GM19043 (cell line): Measurements from ENCODE around the gene SUZ12.
"Not testable (repeated sequence)": the region's sequence is repeated elsewhere in the genome, so short reads cannot be mapped to it uniquely, and the experiment has no call there.

ENCODE experiments used
- ATAC-seq: cut with Tn5 transposase; IDR thresholded peaks from one replicate; pipeline ENCODE4 v1.9.1; 2021; ENCODE audit warnings: low read depth; ENCODE audit not compliant: unreplicated experiment

The SUZ12 gene

DNA sequence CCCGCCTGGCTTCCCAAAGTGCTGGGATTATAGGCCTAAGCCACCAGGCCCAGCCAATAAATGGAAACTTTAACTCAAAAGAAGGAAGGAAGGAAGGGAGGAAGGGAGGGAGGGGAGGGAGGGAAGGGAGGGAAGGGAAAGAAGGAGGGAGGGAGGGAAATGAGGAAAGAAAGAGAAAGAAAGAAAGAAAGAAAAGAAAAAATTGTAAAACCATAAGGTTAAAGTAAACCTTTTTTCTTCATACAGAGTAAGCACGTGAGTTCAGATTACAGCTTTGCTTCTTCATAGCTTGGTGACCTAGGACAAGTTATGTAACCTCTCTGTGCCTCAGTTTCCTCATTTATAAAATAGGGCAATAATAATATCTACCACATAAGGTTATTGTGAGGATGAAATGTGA is 96.4 kb downstream of the SUZ12 start:
- ATAC-seq, result no peak

DNA sequence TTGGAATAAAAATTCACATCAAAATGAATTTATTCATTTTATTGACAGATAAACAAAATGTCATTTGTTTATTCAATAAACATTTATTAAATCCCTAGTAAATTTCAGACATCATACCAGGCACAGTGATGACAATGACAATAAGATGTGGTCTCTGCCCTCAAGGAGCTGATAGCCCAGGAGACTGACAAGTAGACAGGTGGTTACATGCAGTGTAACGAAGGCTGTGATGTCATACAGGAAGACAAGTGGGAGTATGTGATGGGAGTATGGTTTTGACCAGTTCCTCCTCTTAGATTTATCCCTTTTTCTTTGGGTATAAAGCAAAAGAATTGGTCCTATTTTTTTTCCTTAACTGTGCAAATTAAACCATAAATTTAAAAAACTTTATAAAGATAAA is 97.0 kb downstream of the SUZ12 start:
- ATAC-seq, result not testable (repeated sequence)

DNA sequence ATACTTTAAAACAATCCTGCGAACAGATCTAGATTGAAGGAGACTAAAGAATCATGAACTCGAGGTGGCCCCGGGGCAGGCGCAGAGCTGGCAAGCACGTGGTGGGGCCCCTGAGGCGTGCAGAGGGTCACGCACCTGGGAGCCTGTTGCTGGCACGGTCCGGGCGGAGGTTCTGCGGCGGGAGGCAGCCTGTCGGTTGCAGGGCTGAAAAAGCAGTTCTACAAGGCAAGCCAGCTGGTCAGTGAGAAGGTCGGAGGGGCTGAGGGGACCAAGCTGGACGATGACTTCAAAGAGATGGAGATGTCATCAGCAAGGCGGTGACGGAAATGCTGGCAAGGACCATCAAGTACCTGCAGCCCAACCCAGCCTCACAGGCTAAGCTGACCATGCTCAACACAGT is 103.4 kb downstream of the SUZ12 start:
- not testable (repeated sequence) for ATAC-seq

DNA sequence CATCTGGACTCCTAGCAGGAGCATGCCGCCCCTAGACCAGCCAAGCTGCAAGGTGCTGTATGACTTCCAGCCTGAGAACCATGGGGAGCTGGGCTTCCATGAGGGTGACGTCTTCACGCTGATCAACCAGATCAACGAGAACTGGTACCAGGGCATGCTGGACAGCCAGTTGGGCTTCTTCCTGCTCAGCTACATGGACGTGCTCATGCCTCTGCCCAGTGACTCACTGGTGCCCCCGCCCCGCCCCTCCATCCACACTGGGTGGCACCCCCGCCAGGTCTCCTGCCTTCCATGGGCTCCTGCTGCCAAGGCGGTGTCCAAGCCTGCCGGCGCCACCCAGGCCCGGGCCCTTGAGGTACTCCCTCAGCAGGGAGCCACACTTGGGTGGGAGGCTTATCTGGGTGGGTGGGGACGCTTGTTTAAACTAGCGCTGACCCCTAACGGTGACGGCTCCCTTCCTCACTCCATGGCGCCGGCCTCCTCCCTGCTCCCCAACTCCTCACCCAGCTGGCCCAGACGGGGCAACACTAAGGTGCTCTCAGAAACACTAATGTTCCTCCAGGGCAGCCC is 104.6 kb downstream of the SUZ12 start:
- ATAC-seq, result not testable (repeated sequence)

- not testable (repeated sequence) for ATAC-seq
These were observed 105.5 kb downstream of the SUZ12 start for GRCh38 chr17:32042266-32042665.

DNA sequence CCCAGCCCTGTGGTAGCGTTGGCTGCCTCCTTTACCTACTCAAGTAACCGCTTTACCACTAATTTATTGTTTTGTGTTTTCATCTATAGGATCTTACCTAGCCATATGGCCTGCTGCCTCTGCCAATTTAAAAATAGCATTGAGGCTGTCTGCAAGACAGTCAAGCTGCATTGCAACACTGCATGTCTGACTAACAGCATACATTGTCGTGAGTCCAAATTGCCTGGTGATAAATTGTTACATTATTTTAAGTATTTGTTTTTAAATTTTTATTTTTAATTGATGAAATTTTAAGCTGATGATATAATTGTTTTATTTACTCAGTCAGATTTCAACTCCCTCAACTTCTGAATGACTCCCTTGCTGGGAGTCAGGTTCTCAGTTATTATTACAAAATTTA is 108.8 kb downstream of the SUZ12 start:
- ATAC-seq, result not testable (repeated sequence)

DNA sequence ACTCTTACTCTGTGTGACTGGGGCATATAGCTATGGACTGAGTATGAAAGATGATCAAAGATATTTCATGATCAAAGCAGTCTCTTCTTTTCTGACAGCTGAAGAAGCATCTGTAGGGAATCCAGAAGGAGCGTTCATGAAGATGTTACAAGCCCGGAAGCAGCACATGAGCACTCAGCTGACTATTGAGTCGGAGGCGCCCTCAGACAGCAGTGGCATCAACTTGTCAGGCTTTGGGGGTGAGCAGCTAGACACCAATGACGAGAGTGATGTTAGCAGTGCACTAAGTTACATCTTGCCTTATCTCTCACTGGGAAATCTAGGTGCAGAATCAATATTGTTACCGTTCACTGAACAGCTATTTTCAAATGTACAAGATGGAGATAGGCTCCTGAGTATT is 110.9 kb downstream of the SUZ12 start:
- not testable (repeated sequence) for ATAC-seq
